Measurements from ENCODE around the gene MCAM.

Gene MCAM
- total RNA-seq: 4.0 to 63.2 reads per million in 2 donors

DNA sequence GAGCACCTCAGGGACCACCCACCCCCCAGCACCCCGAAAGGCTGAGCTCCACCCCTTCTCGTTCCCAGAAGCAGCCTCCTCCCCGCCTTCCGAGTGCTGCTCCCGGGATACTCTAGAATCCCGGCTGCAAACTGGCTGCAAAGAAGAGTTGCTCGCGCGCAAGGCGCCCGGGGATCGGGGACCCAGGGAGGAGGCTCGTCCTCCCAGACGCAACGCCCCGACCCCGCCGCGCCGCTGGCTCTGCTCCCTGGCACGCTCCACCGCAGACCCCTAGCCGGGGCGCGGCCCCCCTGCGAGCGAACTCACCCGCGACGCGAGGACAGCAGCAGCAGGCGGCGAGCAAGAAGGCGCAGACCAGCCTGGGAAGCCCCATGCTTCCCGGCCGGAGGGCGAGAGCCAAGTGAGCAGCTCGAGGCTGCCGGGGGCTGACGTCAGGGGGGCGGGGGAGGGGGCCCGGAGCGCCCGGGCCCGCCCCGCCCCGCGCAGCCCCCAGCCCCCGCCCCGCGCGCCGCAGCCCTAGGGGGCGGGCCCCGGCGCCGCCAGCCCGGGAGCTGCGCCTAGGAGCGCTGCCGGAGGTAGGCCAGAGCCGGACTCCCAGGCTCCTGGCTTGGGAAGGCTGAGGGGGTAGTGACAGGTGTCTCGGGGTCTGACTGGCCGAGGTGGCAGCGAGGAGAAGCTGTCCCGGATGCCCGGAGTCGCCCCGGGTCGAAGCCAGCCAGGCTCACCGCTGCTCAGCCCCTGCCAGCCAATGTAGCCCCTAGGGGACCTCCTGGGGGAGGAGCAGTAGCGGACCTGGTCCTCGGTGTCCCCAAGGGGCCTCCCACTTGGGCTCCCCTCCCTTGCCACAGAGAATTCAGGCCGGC is at the start of gene MCAM:
Gene MCAM (minus strand): TSS at position 402 of the 863 bp plus-strand sequence. CDS start 29 bp downstream, at position 373.
- no peak for DNase-seq

DNA sequence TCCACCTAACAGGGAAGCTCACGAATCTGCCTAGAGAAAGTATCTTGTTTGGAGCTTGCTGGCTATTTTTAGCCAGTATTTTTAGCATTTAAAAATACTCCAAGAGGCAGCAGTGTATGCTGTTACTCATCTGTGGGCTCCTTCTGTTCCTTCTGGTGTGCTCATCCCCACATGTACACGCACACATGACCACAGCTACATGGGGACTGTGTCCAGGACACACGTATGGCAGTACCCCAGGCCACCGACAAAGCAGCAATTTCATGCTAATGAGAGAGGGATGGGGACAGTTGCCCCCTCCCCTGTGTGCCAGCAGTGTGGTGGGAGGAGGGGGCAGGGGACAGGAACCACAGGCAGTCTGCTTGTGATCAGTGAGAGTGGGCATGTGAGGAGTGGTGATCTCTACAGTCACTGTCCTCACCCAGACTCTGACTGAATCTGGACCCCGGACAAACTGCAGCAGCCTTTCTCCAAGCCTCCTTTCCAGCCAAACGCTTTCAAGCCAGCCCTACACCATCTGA is 48.2 kb upstream of the MCAM start:
- DNase-seq: no peak

DNA sequence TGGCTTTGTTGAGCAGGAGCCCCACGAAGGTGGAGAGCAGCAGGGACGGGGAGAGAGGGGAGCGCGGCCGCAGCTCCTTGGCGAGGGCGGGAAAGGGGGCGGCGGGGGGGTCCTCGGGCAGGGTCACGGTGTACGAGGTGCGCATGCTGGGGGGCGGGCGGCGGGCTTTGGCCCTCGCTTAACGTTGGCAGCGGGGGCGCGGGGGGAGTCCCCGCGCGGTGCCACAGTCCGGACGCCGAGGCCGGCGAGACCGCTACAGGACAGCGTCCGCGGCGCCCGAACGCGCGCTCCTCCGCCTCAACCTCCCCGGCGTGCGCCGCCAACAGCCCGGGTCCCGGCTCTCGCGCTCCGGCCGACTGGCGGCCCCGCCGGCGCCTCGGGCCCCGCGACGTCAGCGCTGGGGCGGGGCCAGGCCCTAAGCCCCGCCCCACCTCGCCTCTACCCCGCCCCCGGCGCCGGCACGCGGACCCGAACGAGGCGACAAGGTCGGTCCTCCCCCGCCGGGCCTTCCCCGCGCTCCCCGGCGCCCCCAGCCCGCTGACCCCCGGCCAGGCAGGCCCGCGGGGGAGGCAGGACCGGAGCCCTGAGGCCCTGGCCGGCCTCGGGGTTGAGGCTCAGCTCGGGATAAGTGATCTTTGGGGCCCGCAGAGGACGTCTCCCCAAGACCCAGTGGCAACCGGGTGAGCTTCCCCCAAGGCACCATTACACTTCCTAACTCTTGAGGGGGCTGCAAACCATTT is 47.1 kb upstream of the MCAM start:
- DNase-seq: peak; percentile 56

- no peak for DNase-seq
Observed at GRCh38 chr11:119363081-119363850, 46.3 kb upstream of the MCAM start.

GRCh38 chr11:119362741-119363080 is 45.8 kb upstream of the MCAM start:
- no peak for DNase-seq

- no peak for DNase-seq
Observed at GRCh38 chr11:119361941-119362725, 45.2 kb upstream of the MCAM start.

GRCh38 chr11:119361056-119361787 is 44.3 kb upstream of the MCAM start:
- DNase-seq: no peak

GRCh38 chr11:119359365-119360214 is 42.7 kb upstream of the MCAM start:
- no peak for DNase-seq

GRCh38 chr11:119357074-119357473 is 40.1 kb upstream of the MCAM start:
- no peak for DNase-seq

GRCh38 chr11:119356349-119357031 is 39.6 kb upstream of the MCAM start:
- DNase-seq: peak; percentile 68

- DNase-seq: no peak
Observed at GRCh38 chr11:119355091-119355843, 38.3 kb upstream of the MCAM start.

GRCh38 chr11:119352857-119353260 is 35.9 kb upstream of the MCAM start:
- no peak for DNase-seq

- no peak for DNase-seq
Observed at GRCh38 chr11:119351232-119351631, 34.3 kb upstream of the MCAM start.

- no peak for DNase-seq
Observed at GRCh38 chr11:119350302-119350701, 33.4 kb upstream of the MCAM start.

DNA sequence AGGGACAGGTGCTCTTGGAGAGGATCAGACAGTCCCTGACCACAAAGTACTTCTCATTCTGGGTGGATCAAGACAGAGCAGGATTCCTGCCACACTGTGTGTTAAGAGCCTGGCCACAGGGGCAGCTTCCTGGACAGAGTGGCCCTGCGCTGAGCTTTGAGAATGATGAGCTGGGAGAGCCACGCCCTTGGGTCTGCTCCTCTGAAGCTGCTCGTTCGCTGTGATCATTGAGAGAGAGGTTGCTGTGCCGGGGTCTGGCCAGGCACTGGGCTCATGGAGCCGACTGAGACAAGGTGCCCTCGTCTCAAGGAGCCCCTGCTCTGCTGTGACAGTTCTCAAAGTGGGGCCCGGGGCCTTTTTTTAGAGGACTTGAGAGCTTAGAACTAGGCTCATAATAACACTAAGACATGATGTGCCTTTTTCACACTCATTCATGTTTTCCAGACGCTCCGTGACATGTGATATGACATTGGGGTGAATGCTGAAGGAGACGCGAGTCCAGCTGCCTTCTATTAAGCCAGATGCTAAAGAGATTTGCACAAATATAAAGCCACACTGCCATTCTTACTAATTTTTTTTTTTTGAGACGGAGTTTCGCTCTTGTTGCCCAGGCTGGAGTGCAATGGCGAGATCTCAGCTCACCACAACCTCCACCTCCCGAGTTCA is 31.1 kb upstream of the MCAM start:
- DNase-seq: no peak

GRCh38 chr11:119347242-119347641 is 30.3 kb upstream of the MCAM start:
- DNase-seq: no peak

- no peak for DNase-seq
Observed at GRCh38 chr11:119346605-119347004, 29.7 kb upstream of the MCAM start, which contains the start of gene MFRP. Gene MFRP, minus strand, starts transcription at chr11:119346705. Its CDS starts 192 bp downstream, at chr11:119346513.

GRCh38 chr11:119345685-119346084 is 28.8 kb upstream of the MCAM start:
- DNase-seq: no peak
